ENCODE data around the gene SLC39A1.

DNA sequence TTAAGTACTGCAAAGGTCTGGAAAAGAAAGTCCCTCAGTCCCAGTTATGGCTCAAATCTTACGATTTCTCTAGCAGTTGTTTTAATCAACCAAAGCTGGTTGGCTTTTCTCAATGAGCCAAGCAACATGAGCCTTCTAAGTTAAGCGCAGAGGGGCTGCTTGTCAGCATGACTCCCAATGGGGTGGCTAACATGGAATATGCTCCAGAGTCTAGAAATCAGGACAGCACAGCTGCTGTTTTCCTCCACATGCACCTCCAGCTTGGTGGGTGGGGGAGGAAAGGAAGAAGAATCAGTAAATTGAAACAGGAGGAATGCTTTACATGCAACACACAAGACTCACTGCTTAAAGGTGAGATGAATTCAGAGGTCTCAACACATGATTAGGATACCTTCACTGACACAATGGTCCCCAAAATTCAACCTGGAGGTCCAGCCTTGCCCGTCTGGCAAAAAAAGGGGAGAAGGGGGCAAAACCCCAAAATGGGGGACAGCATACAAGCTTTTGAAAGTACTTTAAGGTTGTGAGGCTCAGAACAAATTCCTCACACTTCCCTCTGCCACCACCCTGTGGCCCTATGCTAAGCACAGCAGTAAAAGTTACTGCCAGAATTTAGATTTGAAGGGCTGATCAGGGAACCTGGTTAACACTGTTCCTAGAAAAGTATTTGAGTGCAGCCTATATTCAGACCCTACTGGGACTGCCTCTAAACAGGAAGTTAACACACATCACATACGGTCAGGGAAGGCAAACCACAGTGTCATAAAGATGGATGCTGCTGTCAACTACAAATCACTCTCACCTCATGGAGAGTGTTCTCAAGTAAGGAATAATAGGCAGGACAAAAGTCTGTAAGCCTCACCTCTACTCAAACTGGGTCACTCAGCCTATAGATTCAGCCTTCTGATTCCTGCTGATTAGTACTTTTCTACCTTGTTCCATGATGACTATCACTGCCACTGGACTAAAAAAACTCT, 43.2 kb downstream of the SLC39A1 start:
- TF ChIP-seq, protein P1, sequence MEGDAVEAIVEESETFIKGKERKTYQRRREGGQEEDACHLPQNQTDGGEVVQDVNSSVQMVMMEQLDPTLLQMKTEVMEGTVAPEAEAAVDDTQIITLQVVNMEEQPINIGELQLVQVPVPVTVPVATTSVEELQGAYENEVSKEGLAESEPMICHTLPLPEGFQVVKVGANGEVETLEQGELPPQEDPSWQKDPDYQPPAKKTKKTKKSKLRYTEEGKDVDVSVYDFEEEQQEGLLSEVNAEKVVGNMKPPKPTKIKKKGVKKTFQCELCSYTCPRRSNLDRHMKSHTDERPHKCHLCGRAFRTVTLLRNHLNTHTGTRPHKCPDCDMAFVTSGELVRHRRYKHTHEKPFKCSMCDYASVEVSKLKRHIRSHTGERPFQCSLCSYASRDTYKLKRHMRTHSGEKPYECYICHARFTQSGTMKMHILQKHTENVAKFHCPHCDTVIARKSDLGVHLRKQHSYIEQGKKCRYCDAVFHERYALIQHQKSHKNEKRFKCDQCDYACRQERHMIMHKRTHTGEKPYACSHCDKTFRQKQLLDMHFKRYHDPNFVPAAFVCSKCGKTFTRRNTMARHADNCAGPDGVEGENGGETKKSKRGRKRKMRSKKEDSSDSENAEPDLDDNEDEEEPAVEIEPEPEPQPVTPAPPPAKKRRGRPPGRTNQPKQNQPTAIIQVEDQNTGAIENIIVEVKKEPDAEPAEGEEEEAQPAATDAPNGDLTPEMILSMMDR (IDR thresholded peaks at IDR 0.05): no peak
- TF ChIP-seq POLR2A (IDR thresholded peaks at IDR 0.05): no peak

Measured in lower leg skin (tissue), 3 donors.